ENCODE measurements around the gene NOTCH3. TPM values are rescaled to one million over a fixed set of nuclear protein-coding genes. Genes with fewer than 3 reads are reported as not detected.

The NOTCH3 gene
- total RNA-seq, 2 donors from 2014 or later = 0.02 TPM

DNA sequence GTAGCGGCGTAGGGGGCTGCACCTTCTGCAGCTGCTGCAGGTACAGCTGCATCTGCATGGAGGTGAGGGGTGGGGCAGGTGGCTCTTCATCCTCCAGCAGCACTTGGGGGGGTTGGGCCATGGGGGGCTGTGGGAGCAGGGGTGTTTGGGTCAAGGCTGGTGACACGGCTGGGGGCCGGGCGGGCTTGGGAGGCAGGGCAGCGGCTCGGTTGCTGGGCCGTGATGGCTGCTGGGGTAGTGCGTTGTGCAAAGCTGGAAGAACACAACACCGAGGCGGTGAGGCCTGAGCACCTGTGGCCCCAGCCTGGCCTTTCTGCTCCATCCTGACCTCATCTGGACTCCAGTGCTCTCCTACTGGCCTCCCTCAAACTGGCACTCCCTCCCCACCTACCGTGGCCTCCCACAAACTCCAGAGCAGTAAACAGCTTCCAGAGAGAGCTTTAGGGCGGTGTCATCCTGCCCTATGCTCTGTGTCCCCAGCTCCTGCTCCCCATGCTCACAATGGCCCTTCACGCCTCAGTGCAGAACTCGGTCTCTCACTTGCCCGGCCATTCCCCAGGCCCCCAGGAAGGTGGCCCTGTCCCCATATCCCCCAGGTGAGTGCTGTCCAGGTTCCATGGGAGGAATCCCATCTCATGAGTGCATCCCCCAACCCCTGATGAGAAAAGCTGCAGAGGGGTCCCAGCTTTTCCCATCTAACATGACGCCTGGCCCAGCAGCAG, 42.6 kb upstream of the NOTCH3 start:
- DNase-seq = no peak
- H3K9me3 Mint-ChIP-seq = no peaks in the 10 kb centered on the region
- H3K27ac Mint-ChIP-seq = no peak overlapping the region
- ATAC-seq (replicated peaks in 1 of 2) = no peak
- H3K4me1 Mint-ChIP-seq (ENCODE audit: low read depth) = no peaks in the 10 kb centered on the region
- peaks cover 2 to 14% of the 10 kb centered on the region in 2 donors for H3K36me3 Mint-ChIP-seq (ENCODE audit: insufficient read depth in 2 of 2)
- H3K4me3 Mint-ChIP-seq = no peak overlapping the region
- no peaks in the 10 kb centered on the region for H3K27me3 Mint-ChIP-seq (ENCODE audit: low read depth)

DNA sequence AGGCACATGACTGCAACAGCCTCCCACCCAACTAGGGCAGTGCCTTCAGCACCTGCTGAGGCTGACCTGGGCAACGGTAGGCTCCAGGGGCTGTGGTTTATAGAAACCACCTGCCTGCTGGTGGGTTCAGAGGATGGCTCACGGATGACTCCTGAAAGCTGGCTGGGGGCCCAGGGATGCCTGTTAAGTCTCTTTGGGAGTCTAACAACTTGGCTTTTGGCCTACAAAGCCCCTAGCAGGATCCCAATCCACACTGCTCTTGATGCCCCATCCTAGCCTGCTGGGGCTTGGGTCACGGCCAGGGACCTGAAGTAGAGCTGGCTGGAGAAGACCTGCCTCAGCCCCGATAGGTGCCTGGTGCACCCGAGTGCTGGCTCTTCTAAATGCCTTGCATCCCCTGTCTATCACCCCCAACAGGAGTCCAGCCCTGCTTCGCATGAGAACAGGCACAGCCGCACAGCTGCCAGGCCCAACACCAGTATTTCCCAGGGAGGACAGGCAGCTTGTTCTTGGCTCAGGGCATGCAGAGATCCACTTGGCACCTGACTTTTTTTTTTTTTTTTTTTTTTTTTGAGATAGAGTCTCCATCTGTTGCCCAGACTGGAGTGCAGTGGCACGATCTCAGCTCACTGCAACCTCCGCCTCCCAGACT, 40.6 kb upstream of the NOTCH3 start:
- no peak overlapping the region for H3K27ac Mint-ChIP-seq
- H3K4me3 Mint-ChIP-seq = no peak overlapping the region
- H3K4me1 Mint-ChIP-seq (ENCODE audit: low read depth) = no peaks in the 10 kb centered on the region
- no peaks in the 10 kb centered on the region for H3K9me3 Mint-ChIP-seq
- H3K27me3 Mint-ChIP-seq (ENCODE audit: low read depth) = no peaks in the 10 kb centered on the region
- H3K36me3 Mint-ChIP-seq (ENCODE audit: insufficient read depth in 2 of 2) = peaks cover 3 to 23% of the 10 kb centered on the region in 2 donors
- DNase-seq (no peak), ATAC-seq (replicated peaks in 1 of 2) (peak in 1 of 2 donors; percentile 16)

DNA sequence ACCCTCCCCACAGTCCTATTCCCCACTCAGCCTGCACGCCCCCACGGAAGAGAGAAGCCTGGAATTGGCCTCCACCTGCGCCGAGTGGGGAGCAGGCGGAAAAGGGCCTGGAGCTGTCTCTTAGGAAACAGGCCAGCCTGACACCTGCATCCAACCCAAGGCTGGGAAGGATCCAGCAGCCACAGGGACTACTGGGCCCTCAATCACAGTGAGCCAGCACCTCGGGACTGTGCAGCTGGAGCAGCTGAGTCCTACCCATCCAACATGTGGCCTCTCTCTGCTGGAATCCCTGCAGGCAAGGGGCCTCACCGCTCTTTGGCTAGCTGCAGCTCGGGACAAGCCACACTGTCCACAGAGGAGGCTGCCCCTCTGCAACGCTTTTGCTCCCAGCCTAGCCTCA, 39.7 kb upstream of the NOTCH3 start:
- Mint-ChIP-seq H3K4me1 (ENCODE audit: low read depth) (no peaks in the 10 kb centered on the region), H3K4me3 (no peak overlapping the region), H3K9me3 (no peaks in the 10 kb centered on the region), H3K27me3 (ENCODE audit: low read depth) (no peaks in the 10 kb centered on the region), H3K27ac (no peak overlapping the region), H3K36me3 (ENCODE audit: insufficient read depth in 2 of 2) (peaks cover 3 to 26% of the 10 kb centered on the region in 2 donors)
- no peak for DNase-seq
- ATAC-seq (replicated peaks in 1 of 2) = no peak

DNA sequence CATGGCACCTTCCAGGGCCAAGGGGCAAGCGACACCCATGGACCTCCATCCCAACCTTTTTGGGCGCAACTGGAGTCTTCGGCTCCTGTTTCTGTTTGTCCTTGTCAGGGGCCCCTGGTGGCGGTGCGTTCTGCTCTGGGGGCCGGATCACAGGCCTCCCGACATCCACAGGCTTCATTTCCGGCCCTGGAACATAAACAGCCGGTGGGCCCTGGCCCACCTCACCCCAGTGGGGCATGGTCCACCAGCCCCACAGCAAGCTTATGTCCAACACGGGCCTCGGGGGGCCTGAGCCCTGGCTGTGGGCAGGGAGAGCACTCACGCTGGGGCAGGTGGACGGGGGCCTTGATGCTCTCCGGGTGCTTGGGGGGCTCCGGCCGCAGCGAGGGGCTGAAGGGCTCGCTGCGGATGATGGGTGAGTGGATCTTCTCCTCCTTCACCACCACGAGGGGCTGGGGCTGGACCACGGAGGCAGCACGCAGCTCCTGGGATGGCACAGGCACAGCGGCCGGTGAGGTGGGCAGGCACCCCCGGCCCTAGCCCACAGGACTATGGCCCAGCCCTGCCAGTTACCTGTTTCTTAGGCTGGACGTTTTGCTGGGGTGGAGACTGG, 38.6 kb upstream of the NOTCH3 start:
- Mint-ChIP-seq H3K4me3 (no peak overlapping the region), H3K27ac (no peak overlapping the region), H3K9me3 (no peaks in the 10 kb centered on the region), H3K36me3 (ENCODE audit: insufficient read depth in 2 of 2) (peaks cover 3 to 22% of the 10 kb centered on the region in 2 donors), H3K4me1 (ENCODE audit: low read depth) (no peaks in the 10 kb centered on the region), H3K27me3 (ENCODE audit: low read depth) (no peaks in the 10 kb centered on the region)
- ATAC-seq (replicated peaks in 1 of 2) (no peak), DNase-seq (no peak)

DNA sequence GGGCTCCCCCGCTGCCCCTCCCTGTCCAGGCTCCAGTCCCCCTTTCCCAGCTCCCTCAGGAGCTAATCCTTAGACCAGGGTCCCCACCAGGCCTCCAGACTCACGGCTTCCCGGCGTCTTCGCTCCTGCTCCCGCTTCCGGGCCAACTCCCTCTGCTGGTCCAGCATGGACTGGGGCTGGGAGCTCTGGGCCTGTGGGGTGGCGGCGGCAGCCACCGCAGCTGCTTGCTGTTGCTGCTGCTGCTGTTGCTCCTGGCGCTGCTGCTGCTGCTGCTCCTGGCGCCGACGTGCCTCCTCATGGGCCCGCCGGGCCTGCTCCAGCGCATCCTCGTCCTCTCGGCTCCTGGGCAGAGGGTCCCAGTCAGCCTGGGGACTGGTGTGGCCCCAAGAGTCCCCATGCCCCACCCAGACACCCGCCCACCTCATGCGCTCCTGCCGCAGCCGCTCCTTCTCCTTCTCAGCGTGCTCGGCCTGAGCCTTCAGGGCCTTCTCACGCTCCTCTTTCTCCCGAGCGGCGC, 37.9 kb upstream of the NOTCH3 start:
- Mint-ChIP-seq H3K27ac (no peak overlapping the region), H3K27me3 (ENCODE audit: low read depth) (no peaks in the 10 kb centered on the region), H3K4me1 (ENCODE audit: low read depth) (no peaks in the 10 kb centered on the region), H3K4me3 (no peak overlapping the region), H3K9me3 (no peaks in the 10 kb centered on the region), H3K36me3 (ENCODE audit: insufficient read depth in 2 of 2) (peaks cover 3 to 21% of the 10 kb centered on the region in 2 donors)
- DNase-seq (no peak), ATAC-seq (replicated peaks in 1 of 2) (no peak)

DNA sequence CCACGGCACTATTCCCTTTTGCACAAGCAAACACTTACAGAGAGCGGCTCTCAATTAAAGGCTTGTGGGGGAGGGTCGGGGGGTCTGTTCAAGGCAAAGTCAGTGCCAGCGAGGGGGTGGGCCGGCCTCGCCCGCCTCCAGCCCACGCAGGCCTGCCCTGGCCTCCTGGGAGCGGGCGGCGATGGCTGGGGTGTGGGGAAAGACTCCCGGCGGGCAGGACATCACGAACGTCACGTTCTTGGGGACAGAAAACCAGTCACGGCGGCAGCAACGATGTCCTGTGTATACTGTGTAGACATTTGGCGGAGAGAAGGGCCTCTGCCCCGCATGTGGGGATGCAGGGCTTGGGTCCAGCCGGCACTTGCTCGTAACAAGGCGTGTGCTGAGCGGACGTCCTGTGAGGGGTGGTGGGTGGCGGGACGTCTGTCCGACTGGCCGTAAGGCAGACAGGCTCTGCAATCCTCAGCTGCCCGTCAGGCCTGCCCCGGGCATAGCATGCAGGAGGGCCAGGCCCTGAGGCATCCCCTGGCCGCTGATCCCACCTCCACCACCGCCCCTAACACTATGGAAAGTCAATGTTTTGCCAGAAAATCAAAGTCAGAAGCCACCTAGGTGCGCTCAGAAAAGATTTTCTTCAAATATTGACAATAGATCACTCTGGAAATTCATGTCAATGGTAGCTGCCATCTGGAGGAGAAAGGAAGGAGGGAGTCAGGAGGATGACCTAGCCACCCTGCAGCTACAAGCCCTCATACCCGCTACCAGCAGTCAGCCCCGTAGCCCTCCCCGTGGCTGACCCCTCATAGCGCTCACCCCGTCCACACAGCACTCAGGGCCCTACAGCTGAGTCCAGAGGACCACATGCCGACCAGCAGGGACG, 37.2 kb upstream of the NOTCH3 start:
- DNase-seq (no peak), ATAC-seq (replicated peaks in 1 of 2) (peak in 1 of 2 donors; percentile 8)
- Mint-ChIP-seq H3K27ac (no peak overlapping the region), H3K4me1 (ENCODE audit: low read depth) (no peaks in the 10 kb centered on the region), H3K27me3 (ENCODE audit: low read depth) (no peaks in the 10 kb centered on the region), H3K36me3 (ENCODE audit: insufficient read depth in 2 of 2) (peaks cover 3 to 19% of the 10 kb centered on the region in 2 donors), H3K4me3 (no peak overlapping the region), H3K9me3 (no peaks in the 10 kb centered on the region)

DNA sequence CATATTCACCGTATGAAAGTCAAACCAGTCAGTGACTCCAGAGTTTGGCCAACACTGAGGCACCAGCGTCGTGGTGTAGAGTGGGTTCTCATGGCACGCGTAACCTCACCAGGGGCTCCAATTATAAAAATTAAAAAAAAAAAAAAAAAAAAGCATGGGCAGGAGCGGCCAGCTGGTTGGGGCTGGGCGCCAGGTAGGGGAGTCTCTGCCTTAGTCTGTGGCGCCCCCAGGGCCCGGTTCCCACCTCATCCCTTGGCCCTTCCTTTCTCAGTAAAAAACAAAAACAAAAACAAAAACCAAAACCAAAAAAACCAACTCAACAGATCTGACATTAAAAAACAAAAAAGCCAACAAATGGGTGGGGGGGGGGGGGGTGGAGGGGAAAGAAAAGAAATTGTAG, 36.1 kb upstream of the NOTCH3 start:
- Mint-ChIP-seq H3K4me3 (no peak overlapping the region), H3K9me3 (no peaks in the 10 kb centered on the region), H3K36me3 (ENCODE audit: insufficient read depth in 2 of 2) (peaks cover 3 to 19% of the 10 kb centered on the region in 2 donors), H3K27ac (peak overlapping the region; percentile 48), H3K4me1 (ENCODE audit: low read depth) (peaks cover 5% of the 10 kb centered on the region), H3K27me3 (ENCODE audit: low read depth) (peaks cover 8% of the 10 kb centered on the region)
- DNase-seq (no peak), ATAC-seq (replicated peaks in 1 of 2) (no peak)

DNA sequence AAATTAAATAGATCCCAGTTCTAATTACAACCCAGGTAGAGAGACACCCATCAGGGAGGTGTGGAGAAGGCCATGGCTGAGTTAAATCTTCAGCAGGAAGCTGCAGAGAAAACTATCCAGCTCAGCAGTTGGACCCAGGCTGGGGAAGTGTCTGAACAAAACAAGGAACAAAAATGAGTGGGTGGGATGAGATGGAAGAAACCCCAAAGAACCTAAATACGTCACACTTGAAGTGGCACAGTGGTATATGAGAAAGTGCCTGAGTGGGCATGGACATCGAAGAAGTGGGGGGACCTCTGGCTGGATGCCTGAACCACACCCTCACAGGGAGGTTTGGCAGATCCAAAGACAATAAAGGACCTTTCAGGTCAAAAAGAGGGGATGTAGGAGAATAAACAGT, 35.0 kb upstream of the NOTCH3 start:
- Mint-ChIP-seq H3K4me1 (ENCODE audit: low read depth) (peaks cover 5% of the 10 kb centered on the region), H3K9me3 (no peaks in the 10 kb centered on the region), H3K4me3 (no peak overlapping the region), H3K27ac (no peak overlapping the region), H3K27me3 (ENCODE audit: low read depth) (peaks cover 15% of the 10 kb centered on the region), H3K36me3 (ENCODE audit: insufficient read depth in 2 of 2) (peaks cover 5 to 16% of the 10 kb centered on the region in 2 donors)
- ATAC-seq (replicated peaks in 1 of 2) (no peak), DNase-seq (no peak)

DNA sequence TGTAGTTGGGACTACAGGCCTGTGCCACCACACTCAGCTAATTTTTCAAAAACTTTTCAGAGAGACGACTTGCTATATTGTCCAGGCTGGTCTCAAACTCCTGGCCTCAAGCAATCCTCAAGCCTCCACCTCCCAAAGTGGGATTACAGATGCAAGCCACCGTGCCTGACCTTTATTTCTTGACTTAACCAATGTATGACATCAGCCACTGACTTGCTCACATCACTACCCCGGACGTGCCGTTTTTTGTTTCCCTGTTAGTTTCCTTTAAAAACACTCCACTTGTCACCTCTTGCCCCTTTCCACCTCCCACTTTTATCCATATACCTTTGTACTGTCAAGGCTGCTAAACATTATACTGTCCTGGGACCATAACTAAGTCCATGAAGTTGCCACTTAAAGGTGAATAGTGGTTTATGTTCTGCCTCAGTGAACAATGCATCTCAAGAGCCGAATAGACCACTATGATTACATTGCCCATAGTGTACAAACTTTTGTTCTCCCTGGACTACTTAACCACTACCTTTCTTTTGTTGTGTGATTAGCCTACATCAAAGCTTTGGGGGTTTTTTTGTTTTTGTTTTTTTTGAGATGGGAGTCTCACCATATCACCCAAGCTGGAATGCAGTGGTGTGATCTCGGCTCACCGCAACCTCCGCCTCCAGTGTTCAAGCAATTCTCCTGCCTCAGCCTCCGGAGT, 33.8 kb upstream of the NOTCH3 start:
- Mint-ChIP-seq H3K27ac (no peak overlapping the region), H3K4me1 (ENCODE audit: low read depth) (peaks cover 5% of the 10 kb centered on the region), H3K36me3 (ENCODE audit: insufficient read depth in 2 of 2) (peaks cover 5 to 16% of the 10 kb centered on the region in 2 donors), H3K4me3 (no peak overlapping the region), H3K9me3 (no peaks in the 10 kb centered on the region), H3K27me3 (ENCODE audit: low read depth) (peaks cover 18% of the 10 kb centered on the region)
- ATAC-seq (replicated peaks in 1 of 2) = no peak
- DNase-seq = no peak

DNA sequence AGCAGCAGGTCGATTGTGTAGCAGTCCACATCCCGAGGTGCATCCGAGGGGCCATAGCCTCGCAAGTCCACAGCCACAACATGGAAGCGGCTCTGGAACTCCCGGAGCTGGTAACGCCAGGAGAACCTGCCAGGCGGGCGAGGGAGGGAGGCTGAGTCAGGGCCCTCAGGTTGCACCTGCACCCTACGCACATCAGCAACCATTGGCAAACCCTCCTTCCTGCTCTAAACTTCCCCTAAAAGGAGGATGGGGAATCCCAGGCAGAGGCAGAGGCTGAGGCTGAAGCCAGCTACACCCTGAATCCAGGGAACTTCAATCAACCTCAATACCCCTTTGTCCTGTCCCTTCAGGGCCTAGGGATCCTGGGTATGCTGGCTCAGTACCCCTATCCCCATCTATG, 30.5 kb upstream of the NOTCH3 start:
- DNase-seq = no peak
- peak; percentile 6 to 9 for ATAC-seq (replicated peaks in 1 of 2)
- no peak overlapping the region for H3K4me3 Mint-ChIP-seq
- H3K27ac Mint-ChIP-seq = no peak overlapping the region
- H3K4me1 Mint-ChIP-seq (ENCODE audit: low read depth) = peaks cover 5% of the 10 kb centered on the region
- peaks cover 1 to 6% of the 10 kb centered on the region in 2 donors for H3K36me3 Mint-ChIP-seq (ENCODE audit: insufficient read depth in 2 of 2)
- H3K9me3 Mint-ChIP-seq = no peaks in the 10 kb centered on the region
- peaks cover 18% of the 10 kb centered on the region for H3K27me3 Mint-ChIP-seq (ENCODE audit: low read depth)

DNA sequence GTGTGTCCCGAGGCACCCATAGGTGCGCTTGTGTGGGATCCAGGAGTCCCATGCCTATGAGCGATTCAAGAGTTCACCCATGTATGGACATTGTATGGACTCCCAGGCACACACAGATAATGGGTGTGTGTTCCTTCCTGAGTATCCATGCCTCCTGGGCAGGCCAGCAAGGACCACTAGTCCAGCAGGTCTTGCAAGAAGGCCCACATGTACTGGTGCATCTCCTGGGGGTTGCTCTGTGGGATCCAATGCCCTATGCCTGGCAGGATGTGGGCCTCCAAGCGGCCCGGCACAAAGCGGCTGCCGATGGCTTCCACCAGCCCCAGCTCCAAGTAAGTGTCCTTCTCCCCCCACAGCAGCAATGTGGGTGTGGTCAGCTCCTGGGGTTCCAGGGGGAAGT, 26.5 kb upstream of the NOTCH3 start:
- ATAC-seq (replicated peaks in 1 of 2) = no peak
- peaks cover 0 to 1% of the 10 kb centered on the region in 2 donors for H3K36me3 Mint-ChIP-seq (ENCODE audit: insufficient read depth in 2 of 2)
- no peak overlapping the region for H3K4me3 Mint-ChIP-seq
- H3K9me3 Mint-ChIP-seq = no peaks in the 10 kb centered on the region
- peaks cover 21% of the 10 kb centered on the region for H3K4me1 Mint-ChIP-seq (ENCODE audit: low read depth)
- no peak for DNase-seq
- H3K27ac Mint-ChIP-seq = no peak overlapping the region
- peaks cover 38% of the 10 kb centered on the region for H3K27me3 Mint-ChIP-seq (ENCODE audit: low read depth)

DNA sequence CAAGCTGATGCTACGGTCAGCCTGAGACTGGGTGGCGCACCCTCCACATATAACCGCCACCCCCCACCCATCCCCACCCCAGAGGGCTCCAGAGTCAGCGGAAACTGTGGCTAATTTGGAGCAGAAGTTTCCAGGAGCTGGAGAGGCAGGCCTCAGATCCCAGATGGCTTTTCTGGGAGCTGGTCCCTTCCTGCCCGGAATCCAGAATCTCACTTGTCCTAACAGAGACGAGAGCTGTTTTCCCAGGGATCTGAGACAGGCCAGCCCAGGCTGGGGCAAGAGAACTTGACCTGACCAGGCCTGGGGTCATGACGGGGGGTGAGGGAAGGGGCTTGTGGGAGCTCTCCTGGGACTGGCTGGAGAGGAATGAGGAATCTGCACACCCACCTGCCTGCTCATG, 25.0 kb upstream of the NOTCH3 start:
- no peaks in the 10 kb centered on the region for H3K36me3 Mint-ChIP-seq (ENCODE audit: insufficient read depth in 2 of 2)
- no peak overlapping the region for H3K4me3 Mint-ChIP-seq
- H3K4me1 Mint-ChIP-seq (ENCODE audit: low read depth) = peaks cover 19% of the 10 kb centered on the region
- H3K9me3 Mint-ChIP-seq = no peaks in the 10 kb centered on the region
- H3K27me3 Mint-ChIP-seq (ENCODE audit: low read depth) = peaks cover 38% of the 10 kb centered on the region
- DNase-seq (no peak), ATAC-seq (replicated peaks in 1 of 2) (no peak)
- no peak overlapping the region for H3K27ac Mint-ChIP-seq

Measured in activated T-cell treated with anti-CD3 and anti-CD28 coated beads, Interleukin-2, amount 50 U/mL, for 72 hours (primary cell).